GM12892 (cell line): ENCODE data around the gene LCE2D.
"Not testable (repeated sequence)": the region's sequence is repeated elsewhere in the genome, so short reads cannot be mapped to it uniquely, and the experiment has no call there.

Source experiments
- DNase-seq: peaks from one replicate; pipeline ENCODE4 v3.0.0; 2011; ENCODE audit not compliant: insufficient read length
- FAIRE-seq: peaks from 2 replicates; lab custom pipeline; 2011; peaks lifted over from hg19 to GRCh38; lab: Jason Lieb, UNC
- POLR2A ChIP-seq: IDR thresholded peaks from 2 replicates; pipeline ENCODE4 v1.6.1; 2011; ENCODE audit warnings: low read depth, low read length, control low read depth
- POLR2AphosphoS5 ChIP-seq: IDR thresholded peaks from 2 replicates; pipeline ENCODE4 v1.6.1; 2011; ENCODE audit warnings: low read depth, low read length, control low read depth
- TAF1 ChIP-seq: IDR thresholded peaks from 2 replicates; pipeline ENCODE4 v1.6.1; 2011; ENCODE audit warnings: low read depth, mild to moderate bottlenecking, control low read depth, low read length, borderline replicate concordance

LCE2D gene

DNA sequence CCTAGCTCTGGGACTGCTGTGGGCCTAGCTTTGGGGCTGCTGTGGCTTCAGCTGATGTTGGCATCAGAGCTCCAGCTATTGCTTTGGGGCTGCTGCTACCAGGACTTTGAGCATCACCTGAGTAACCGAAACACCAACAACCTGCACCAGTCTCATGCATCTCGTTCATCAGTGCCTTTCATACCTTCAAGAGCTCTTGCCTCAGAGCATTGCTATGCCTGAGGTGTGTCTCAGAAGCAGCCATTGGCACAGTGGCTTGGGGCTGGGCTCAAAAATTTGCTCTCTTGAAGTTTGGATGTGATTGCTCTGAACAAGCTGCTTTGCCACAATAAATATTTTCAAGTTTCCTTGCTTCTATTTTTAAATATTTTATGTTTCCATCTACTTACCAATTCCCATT, 6.7 kb upstream of the LCE2D start:
- FAIRE-seq (no peak), DNase-seq (no peak)
- TF ChIP-seq POLR2A (no peak), POLR2AphosphoS5 (no peak), TAF1 (no peak)

DNA sequence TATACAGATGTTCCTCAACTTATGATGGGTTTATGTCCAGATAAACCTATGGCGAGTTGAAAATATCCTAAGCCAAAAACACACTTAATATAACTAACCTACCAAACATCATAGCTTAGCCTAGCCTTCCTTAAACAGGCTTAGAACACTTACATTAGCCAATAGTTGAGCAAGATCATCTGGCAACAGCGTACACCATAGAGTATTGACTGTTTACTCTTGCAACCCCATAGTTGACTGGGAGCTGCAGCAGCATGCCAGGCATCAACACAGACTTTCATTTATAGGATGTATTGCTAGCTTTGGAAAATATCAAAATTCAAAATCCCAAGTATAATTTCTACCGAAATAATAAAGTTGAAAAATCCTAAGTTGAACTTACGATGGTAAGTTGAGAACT, 5.5 kb upstream of the LCE2D start:
- no peak for TF ChIP-seq TAF1
- TF ChIP-seq POLR2AphosphoS5, result no peak
- TF ChIP-seq POLR2A, result no peak
- no peak for FAIRE-seq
- DNase-seq, result no peak

DNA sequence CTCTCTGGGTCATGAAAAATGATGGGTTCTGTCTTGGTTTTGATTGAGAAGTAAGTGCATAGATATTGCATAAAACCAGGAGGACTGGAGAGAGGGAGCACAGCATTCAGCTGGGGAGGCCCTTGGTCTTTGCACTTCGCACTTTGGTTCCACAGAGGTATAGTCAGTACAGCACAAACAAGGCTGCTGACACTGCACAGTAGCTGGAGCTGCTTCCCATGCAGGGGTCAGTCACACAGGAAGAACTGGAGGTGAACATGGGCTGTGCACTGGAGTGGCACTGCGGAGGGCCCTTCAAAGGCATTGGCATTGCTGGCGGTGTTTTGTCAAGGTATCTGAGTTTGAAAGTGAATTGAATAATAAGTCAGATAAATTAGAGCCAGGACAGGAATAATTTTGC, 4.5 kb upstream of the LCE2D start:
- TF ChIP-seq POLR2A (no peak), POLR2AphosphoS5 (no peak), TAF1 (no peak)
- no peak for DNase-seq
- FAIRE-seq, result no peak

DNA sequence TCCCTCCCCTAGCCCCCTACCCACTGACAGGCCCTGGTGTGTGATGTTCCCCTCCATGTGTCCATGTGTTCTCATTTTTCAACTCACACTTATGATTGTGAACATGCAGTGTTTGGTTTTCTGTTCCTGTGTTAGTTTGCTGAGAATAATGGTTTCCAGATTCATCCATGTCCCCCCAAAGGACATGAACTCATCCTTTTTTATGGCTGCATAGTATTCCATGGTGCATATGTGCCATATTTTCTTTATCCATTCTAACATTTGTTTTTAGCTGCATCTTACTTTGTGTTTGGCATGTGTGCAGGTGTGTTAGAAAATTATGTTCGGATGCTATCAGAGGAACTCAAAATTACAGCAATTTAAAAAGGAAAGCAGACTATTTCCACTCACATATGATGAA, 3.0 kb downstream of the LCE2D start:
- not testable (repeated sequence) for DNase-seq, FAIRE-seq

DNA sequence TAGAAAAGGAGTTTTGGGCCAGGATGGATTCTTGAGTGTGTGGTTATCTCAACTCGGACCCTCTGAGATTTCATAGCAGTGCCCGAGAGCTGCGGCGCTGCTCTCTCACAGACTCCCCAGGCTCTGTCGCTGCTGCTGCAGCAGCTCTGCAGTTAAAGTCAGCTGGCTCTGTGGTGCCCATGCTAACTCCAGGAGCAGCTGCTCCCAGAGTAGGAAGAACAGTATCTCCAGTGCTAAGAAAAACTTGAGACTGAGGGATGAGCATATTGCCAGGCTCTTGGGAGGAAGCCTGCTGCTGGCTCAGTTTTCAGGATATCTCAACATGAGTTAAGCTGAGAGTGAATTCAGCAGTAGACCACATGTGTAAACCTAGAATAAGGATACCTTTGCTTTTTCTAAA, 4.5 kb downstream of the LCE2D start:
- FAIRE-seq, result no peak
- no peak for DNase-seq
- TF ChIP-seq POLR2AphosphoS5, result no peak
- no peak for TF ChIP-seq POLR2A
- no peak for TF ChIP-seq TAF1

DNA sequence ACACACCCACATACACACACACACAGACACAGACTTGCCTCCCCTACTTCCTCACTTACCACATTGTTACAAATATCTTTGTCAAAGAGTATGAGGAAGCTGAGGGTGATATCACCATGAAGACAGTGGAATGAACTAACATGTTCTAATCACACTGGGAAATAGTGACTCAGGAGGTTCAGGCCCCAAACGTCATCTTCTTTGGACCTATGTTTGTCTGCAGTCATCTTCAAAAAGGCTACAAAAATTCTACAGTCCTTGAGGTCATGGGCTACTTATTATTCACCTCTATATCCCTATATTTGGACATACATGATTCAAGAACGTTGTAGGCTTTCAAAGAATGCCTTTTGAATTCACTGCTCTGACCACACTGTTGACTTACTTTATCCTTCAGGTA, 9.8 kb downstream of the LCE2D start:
- DNase-seq (no peak), FAIRE-seq (no peak)
- no peak for TF ChIP-seq TAF1

DNA sequence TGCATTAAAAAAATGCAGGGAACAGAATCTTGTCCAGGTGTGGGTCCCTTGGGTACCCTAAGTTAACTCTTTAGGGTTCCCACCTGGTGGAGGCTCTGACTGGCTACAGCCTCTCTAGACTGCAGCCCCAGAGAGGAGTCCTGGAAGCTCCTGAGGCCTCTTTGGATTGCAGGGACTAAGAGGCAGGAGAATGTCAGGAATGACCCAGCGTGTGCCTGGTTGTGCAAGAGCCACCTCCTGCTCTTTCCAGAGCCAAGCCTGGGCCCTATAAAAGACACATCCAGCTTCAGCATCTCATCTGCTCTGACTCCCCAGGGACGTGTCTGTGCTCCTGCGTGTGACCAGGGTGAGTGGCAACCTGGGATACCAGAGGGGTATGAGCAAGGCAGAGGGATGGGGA, 11.8 kb downstream of the LCE2D start, which contains the start of gene LCE2C:
Gene LCE2C, plus strand, starts transcription at position 297 of the 400 bp plus-strand sequence. CDS start 737 bp downstream, outside the sequence.
- FAIRE-seq, DNase-seq: not testable (repeated sequence)

DNA sequence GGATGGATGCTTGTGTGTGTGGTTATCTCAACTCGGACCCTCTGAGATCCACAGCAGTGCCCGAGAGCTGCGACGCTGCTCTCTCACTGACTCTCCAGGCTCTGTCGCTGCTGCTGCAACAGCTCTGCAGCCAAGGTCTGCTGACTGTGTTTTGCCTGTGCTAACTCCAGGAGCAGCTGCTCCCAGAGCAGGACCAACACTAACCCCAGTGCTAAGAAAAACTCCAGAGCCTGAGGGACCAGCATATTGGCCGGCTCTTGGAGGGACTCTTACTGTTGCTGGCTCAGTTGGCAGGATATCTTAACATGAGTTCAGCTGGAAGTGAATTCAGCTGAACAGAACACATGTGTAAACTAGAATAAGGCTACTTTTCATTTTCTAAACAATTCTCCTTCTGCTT, 16.3 kb downstream of the LCE2D start:
- TF ChIP-seq POLR2AphosphoS5 (no peak), TAF1 (no peak), POLR2A (no peak)
- DNase-seq, result no peak
- no peak for FAIRE-seq

DNA sequence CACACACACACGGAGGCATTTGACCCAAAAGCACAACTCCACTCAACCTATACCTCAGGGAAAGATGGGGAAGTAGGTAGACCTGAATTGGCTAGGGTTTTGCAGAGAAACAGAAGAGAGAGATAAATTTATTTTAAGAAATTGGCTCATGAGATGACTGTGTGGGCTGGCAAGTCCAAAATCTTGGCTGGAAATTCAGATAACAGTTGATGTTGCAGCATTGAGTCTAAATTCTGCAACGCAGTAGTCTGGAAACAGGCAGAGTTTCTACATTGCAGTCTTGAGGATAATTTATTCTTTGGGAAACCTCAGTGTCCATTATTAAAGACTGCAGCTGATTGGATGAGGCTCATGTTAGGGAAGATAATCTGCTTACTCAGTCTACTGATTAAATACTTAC, 18.4 kb downstream of the LCE2D start:
- no peak for TF ChIP-seq POLR2A
- TF ChIP-seq TAF1, result no peak
- TF ChIP-seq POLR2AphosphoS5, result no peak
- no peak for FAIRE-seq
- DNase-seq, result no peak

DNA sequence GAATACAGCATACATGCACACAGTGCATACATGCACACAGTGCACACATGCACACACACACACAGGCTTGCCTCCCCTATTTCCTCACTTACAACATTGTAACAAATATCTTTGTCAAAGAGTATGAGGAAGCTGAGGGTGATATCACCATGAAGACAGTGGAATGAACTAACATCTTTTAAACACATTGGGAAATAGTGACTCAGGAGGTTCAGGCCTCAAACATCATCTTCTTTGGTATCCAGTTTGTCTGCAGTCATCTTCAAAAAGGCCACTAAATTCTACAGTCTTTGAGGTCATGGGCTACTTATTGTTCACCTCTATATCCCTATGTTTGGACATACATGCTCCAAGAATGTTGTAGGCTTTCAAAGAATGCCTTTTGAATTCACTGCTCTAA, 20.7 kb downstream of the LCE2D start:
- FAIRE-seq, result no peak
- TF ChIP-seq POLR2A (no peak), TAF1 (no peak), POLR2AphosphoS5 (no peak)
- no peak for DNase-seq

DNA sequence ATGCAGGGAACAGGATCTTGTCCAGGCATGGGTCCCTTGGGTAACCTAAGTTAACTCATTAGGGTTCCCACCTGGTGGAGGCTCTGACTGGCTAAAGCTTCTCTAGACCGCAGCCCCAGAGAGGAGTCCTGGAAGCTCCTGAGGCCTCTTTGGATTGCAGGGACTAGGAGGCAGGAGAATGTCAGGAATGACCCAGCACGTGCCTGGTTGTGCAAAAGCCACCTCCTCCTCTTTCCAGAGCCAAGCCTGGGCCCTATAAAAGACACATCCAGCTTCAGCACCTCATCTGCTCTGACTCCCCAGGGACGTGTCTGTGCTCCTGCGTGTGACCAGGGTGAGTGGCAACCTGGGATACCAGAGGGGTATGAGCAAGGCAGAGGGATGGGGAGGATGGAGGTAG, 22.6 kb downstream of the LCE2D start, which contains the start of gene LCE2B:
Gene LCE2B, plus strand, starts transcription at position 301 of the 400 bp plus-strand sequence. CDS start 721 bp downstream, outside the sequence.
- not testable (repeated sequence) for FAIRE-seq, DNase-seq

DNA sequence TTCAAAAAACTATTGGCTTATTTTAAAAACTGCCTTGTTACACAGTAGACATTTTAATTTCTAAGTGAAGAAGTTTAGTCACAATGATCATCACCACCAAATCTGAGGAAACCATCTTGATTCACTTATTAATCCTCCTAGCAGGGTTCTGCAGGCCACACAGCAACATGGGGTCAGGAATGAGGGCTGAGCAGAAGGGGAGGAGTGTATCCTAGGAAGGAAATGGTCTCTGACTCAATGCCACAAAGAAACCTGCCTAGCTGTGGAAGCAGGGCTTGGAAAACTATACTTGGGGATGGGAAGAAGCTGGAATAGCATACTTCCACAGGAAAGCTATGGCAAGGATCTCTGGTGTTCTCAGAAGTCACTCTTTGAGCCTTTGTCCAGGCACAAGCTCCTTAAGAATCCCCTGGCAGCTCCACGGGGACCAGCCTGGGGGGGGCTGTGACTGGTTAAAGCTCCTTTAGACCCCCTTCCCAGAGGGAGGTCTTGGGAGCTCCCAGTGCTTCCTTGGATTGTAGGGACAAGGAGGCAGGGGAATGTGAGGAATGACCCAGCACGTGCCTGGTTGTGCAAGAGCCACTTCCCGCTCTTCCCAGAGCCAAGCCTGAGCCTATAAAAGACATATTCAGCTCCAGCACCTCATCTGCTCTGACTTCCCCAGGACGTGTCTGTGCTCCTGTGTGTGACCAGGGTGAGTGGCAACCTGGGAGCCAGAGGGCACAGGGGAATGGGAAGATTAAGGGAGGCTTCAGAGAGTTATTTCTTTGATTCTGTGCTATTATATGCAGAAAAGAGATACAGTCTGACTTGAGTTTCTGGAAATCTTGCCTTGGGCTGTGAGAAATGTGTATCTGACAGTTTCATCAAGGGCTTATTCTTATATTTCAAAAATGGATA, 34.8 kb downstream of the LCE2D start, which contains the start of gene LCE2A:
Gene LCE2A, plus strand, starts transcription at position 645 of the 900 bp plus-strand sequence. CDS start 557 bp downstream, outside the sequence.
- FAIRE-seq (no peak), DNase-seq (no peak)
- TF ChIP-seq POLR2AphosphoS5, result no peak
- no peak for TF ChIP-seq TAF1
- no peak for TF ChIP-seq POLR2A
